HL-60 (cell line): ENCODE results near the gene PRR9.

Experiments
- GABPA ChIP-seq: IDR thresholded peaks from 2 replicates; pipeline ENCODE4 v1.6.1; 2012; ENCODE audit warnings: low read depth
- POLR2AphosphoS5 ChIP-seq: IDR thresholded peaks from 2 replicates; pipeline ENCODE4 v1.6.1; 2012; ENCODE audit warnings: low read depth
- SPI1 ChIP-seq: IDR thresholded peaks from 2 replicates; pipeline ENCODE4 v1.6.1; 2012; ENCODE audit warnings: low read depth, mild to moderate bottlenecking, borderline replicate concordance
- TF ChIP-seq, protein P1 (sequence below): IDR thresholded peaks from one replicate; pipeline ENCODE4 v1.5.1; 2011; ENCODE audit warnings: low read length, control low read depth, inconsistent platforms; ENCODE audit not compliant: insufficient read depth
- TF ChIP-seq, protein P2 (sequence below): IDR thresholded peaks from 2 replicates; pipeline ENCODE4 v1.6.1; 2012; ENCODE audit warnings: low read depth; ENCODE audit not compliant: insufficient replicate concordance

DNA sequence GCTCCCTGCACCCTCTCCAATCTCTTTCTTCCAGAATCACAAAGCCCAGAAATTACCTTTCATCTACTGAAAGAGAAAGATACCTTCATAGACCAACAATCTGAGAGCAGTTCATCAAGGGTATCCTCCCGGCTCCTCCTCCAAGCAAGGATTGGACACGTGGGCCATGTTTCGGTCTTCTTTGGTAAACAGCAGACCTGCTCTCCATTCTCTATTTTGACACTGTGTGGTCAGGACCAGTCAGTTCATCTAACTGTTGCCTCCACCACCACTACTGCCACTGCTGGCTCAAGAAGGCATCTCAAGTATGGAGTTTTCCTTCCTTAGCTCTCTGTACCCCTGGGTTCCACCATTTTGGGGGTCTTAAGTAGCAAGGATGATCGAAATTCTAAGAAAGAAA is 22.2 kb upstream of the PRR9 start:
- TF ChIP-seq, protein P1, sequence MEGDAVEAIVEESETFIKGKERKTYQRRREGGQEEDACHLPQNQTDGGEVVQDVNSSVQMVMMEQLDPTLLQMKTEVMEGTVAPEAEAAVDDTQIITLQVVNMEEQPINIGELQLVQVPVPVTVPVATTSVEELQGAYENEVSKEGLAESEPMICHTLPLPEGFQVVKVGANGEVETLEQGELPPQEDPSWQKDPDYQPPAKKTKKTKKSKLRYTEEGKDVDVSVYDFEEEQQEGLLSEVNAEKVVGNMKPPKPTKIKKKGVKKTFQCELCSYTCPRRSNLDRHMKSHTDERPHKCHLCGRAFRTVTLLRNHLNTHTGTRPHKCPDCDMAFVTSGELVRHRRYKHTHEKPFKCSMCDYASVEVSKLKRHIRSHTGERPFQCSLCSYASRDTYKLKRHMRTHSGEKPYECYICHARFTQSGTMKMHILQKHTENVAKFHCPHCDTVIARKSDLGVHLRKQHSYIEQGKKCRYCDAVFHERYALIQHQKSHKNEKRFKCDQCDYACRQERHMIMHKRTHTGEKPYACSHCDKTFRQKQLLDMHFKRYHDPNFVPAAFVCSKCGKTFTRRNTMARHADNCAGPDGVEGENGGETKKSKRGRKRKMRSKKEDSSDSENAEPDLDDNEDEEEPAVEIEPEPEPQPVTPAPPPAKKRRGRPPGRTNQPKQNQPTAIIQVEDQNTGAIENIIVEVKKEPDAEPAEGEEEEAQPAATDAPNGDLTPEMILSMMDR: no peak
- TF ChIP-seq POLR2AphosphoS5 (no peak), SPI1 (no peak), GABPA (no peak)
- TF ChIP-seq, protein P2, sequence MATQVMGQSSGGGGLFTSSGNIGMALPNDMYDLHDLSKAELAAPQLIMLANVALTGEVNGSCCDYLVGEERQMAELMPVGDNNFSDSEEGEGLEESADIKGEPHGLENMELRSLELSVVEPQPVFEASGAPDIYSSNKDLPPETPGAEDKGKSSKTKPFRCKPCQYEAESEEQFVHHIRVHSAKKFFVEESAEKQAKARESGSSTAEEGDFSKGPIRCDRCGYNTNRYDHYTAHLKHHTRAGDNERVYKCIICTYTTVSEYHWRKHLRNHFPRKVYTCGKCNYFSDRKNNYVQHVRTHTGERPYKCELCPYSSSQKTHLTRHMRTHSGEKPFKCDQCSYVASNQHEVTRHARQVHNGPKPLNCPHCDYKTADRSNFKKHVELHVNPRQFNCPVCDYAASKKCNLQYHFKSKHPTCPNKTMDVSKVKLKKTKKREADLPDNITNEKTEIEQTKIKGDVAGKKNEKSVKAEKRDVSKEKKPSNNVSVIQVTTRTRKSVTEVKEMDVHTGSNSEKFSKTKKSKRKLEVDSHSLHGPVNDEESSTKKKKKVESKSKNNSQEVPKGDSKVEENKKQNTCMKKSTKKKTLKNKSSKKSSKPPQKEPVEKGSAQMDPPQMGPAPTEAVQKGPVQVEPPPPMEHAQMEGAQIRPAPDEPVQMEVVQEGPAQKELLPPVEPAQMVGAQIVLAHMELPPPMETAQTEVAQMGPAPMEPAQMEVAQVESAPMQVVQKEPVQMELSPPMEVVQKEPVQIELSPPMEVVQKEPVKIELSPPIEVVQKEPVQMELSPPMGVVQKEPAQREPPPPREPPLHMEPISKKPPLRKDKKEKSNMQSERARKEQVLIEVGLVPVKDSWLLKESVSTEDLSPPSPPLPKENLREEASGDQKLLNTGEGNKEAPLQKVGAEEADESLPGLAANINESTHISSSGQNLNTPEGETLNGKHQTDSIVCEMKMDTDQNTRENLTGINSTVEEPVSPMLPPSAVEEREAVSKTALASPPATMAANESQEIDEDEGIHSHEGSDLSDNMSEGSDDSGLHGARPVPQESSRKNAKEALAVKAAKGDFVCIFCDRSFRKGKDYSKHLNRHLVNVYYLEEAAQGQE: no peak
